ENCODE results near the gene TAF3. TPM values are rescaled to one million over a fixed set of nuclear protein-coding genes. Genes with fewer than 3 reads are reported as not detected.

The TAF3 gene
- total RNA-seq, 1 donor from 2014 or later = 11.8 TPM

DNA sequence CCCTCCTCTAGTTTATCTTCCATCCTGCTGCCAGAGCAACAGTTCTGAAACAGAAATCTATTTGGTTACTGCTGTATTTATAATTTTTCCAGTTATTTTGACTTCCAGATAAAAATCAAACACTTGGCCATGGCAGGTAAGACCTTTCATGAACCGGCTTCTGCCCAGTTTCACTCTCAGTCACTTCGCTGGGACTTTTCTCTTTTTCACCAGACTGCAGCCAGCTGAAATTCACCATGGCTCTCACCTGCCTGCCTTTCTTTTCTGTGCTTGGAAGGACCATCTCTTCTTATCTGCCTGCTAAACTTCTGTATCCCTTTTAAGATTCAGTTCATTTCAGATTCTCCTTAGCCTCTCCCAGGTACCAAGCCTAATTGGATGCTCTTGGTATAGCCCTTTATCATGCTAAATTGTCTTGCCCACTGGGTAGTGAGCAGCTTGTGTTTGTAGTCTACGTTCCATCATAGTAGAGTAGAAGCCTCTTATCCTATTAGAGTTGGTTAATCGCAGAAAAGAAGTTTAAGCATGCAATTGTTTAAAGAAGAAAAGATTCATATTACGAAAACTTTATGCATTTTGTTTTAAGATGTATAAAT is 71.7 kb downstream of the TAF3 start:
- no peak overlapping the region for H3K27ac Mint-ChIP-seq (ENCODE audit: unreplicated experiment)
- no peak overlapping the region for H3K4me3 Mint-ChIP-seq
- no peaks in the 10 kb centered on the region for H3K9me3 Mint-ChIP-seq
- TF ChIP-seq, protein P1, sequence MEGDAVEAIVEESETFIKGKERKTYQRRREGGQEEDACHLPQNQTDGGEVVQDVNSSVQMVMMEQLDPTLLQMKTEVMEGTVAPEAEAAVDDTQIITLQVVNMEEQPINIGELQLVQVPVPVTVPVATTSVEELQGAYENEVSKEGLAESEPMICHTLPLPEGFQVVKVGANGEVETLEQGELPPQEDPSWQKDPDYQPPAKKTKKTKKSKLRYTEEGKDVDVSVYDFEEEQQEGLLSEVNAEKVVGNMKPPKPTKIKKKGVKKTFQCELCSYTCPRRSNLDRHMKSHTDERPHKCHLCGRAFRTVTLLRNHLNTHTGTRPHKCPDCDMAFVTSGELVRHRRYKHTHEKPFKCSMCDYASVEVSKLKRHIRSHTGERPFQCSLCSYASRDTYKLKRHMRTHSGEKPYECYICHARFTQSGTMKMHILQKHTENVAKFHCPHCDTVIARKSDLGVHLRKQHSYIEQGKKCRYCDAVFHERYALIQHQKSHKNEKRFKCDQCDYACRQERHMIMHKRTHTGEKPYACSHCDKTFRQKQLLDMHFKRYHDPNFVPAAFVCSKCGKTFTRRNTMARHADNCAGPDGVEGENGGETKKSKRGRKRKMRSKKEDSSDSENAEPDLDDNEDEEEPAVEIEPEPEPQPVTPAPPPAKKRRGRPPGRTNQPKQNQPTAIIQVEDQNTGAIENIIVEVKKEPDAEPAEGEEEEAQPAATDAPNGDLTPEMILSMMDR (conservative IDR thresholded peaks at IDR 0.05) = no peak
- peaks cover 3% of the 10 kb centered on the region for H3K36me3 Mint-ChIP-seq (ENCODE audit: low read depth)
- H3K27me3 Mint-ChIP-seq (ENCODE audit: low read depth) = no peaks in the 10 kb centered on the region
- DNase-seq (ENCODE audit: low read depth, low spot score) = no peak
- peaks cover 3% of the 10 kb centered on the region for H3K4me1 Mint-ChIP-seq

DNA sequence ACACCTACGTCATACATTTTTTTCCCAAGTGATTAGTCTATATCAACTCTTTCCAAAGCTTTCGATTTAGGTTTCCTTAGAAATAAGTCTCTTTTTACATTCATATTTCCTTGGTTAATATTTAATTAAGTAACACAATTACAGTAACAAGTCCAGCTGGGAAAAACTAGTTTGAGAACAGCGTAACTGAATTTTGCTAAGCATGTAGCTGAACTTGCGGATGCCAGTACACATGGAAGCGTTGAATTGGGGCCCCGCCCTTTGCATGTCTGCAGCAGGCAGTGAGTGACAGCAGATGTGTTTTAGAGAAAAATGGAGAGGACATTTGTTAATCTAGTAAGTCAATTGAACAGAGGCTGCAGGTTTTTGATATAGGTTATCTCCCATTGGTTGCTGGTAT is 72.5 kb downstream of the TAF3 start:
- H3K36me3 Mint-ChIP-seq (ENCODE audit: low read depth) = peaks cover 3% of the 10 kb centered on the region
- H3K9me3 Mint-ChIP-seq = no peaks in the 10 kb centered on the region
- no peak overlapping the region for H3K4me3 Mint-ChIP-seq
- no peaks in the 10 kb centered on the region for H3K27me3 Mint-ChIP-seq (ENCODE audit: low read depth)
- TF ChIP-seq, protein P1 (conservative IDR thresholded peaks at IDR 0.05) = no peak
- no peak overlapping the region for H3K27ac Mint-ChIP-seq (ENCODE audit: unreplicated experiment)
- DNase-seq (ENCODE audit: low read depth, low spot score) = no peak
- H3K4me1 Mint-ChIP-seq = peaks cover 3% of the 10 kb centered on the region

DNA sequence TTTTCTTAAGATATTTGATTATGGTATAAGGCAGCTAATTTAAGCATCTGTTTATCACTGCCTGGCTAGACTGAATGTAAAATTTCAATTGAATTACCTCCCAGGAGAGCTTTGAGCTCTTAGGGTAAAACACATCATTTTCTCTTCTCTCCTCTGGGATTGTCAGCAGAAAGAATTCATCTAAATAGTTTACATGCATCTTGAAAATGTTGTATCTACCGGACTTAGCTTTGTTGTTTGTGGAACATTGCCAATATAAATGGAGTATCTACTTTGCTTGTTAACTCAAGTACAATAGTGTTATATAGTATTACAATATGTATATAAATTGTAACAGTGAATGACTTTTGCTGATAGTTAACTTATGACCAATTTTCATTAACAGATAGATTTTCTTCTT is 73.3 kb downstream of the TAF3 start:
- Mint-ChIP-seq H3K4me1 (peaks cover 3% of the 10 kb centered on the region), H3K27me3 (ENCODE audit: low read depth) (no peaks in the 10 kb centered on the region), H3K27ac (ENCODE audit: unreplicated experiment) (no peak overlapping the region), H3K4me3 (no peak overlapping the region), H3K9me3 (no peaks in the 10 kb centered on the region), H3K36me3 (ENCODE audit: low read depth) (peaks cover 9% of the 10 kb centered on the region)
- no peak for DNase-seq (ENCODE audit: low read depth, low spot score)
- TF ChIP-seq, protein P1 (conservative IDR thresholded peaks at IDR 0.05) = no peak

DNA sequence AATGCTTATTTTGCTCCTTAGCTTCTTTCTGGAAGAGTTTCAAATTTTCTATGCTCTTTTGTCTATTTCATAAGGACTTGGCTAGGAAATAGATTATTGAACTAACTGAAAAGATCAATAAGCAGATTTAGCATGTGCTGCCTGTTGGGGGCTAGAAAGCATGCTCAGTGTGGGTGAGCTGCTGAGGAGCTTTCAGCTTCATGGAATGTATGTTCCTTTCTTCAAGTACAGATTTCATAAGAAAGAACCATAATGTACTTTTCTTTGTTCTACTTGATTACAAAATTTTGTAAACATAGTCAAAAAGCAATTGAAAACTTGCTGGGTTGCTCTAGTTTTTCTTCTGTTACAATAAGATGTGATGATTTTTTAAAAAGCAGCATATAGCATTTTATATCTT is 73.8 kb downstream of the TAF3 start:
- no peaks in the 10 kb centered on the region for H3K9me3 Mint-ChIP-seq
- no peak for DNase-seq (ENCODE audit: low read depth, low spot score)
- H3K27ac Mint-ChIP-seq (ENCODE audit: unreplicated experiment) = no peak overlapping the region
- TF ChIP-seq, protein P1 (conservative IDR thresholded peaks at IDR 0.05) = no peak
- peaks cover 3% of the 10 kb centered on the region for H3K4me1 Mint-ChIP-seq
- H3K36me3 Mint-ChIP-seq (ENCODE audit: low read depth) = peaks cover 14% of the 10 kb centered on the region
- H3K27me3 Mint-ChIP-seq (ENCODE audit: low read depth) = no peaks in the 10 kb centered on the region
- no peak overlapping the region for H3K4me3 Mint-ChIP-seq

DNA sequence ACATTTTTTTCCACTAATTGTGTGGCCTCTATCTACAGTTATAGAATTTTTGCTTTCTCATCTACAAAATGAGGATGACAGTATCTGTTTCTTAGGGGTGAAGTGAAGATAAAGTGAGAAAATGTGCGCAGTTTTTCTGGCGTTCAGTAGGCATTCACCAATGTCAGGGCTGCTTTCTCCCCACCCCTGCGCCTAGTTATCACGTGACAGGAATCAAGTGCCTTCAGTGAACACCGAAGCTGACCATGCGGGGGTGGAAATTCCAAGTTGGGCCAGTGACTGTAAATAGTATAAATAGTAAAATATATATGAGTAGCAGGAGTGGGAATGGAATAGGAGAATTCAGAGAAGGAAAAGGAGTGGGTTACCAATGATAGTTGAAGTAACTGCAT is 77.4 kb downstream of the TAF3 start:
- Mint-ChIP-seq H3K9me3 (no peaks in the 10 kb centered on the region), H3K36me3 (ENCODE audit: low read depth) (peaks cover 27% of the 10 kb centered on the region), H3K4me1 (no peaks in the 10 kb centered on the region), H3K27ac (ENCODE audit: unreplicated experiment) (no peak overlapping the region), H3K27me3 (ENCODE audit: low read depth) (no peaks in the 10 kb centered on the region), H3K4me3 (no peak overlapping the region)
- TF ChIP-seq, protein P1 (conservative IDR thresholded peaks at IDR 0.05) = no peak
- DNase-seq (ENCODE audit: low read depth, low spot score) = no peak
